DND-41 (cell line): Measurements from ENCODE around the gene SCYGR4.

Source experiments
- CTCF ChIP-seq: IDR thresholded peaks from 2 replicates; pipeline ENCODE4 v1.5.1; 2012; ENCODE audit warnings: borderline replicate concordance, low read length, moderate library complexity, mild to moderate bottlenecking; ENCODE audit not compliant: poor library complexity, severe bottlenecking; ENCODE audit errors: extremely low read depth
- EZH2 ChIP-seq: IDR thresholded peaks from 3 replicates; pipeline ENCODE4 v1.6.1; 2012; ENCODE audit warnings: borderline replicate concordance, low read depth, mild to moderate bottlenecking, moderate library complexity, low read length, inconsistent platforms; ENCODE audit not compliant: severe bottlenecking

- TF ChIP-seq CTCF = no peak
- TF ChIP-seq EZH2 = no peak
These were observed 37.5 kb upstream of the SCYGR4 start for GRCh38 chr2:227579791-227580190.
